ENCODE data around the gene DHX40.

The DHX40 gene

DNA sequence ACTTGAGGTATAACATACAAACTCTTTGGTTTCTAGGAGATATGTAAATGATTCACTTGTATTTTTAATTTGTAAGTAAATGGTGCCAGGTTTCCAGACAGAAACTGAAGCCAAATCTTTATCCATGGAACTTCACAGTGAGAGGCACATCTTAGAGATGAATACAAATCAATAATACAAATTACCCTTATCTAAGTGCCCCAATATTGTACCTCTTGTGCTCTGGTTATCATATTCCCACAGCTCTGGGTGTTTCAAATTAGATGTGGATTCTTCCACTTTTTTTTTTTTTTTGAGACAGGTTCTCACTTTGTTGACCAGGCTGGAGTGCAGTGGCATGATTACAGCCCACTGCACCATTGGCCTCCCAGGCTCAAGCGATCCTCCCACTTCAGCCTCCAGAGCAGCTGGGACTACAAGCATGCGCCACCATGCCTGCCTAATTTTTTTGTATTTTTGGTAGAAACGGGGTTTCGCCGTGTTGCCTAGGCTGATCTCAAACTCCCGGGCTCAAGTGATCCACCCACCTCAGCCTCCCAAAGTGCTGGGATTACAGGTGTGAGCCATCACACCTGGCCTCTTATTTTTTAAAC is 38.0 kb upstream of the DHX40 start:
- Histone ChIP-seq H3K9ac (ENCODE audit: insufficient read length) (no peak overlapping the region), H3K36me3 (ENCODE audit: insufficient read depth, low read length) (no peaks in the 10 kb centered on the region), H3K27ac (no peak overlapping the region), H3K4me3 (no peak overlapping the region), H3K9me3 (ENCODE audit: low read depth, low read length) (no peaks in the 10 kb centered on the region)
- DNase-seq (ENCODE audit: low read depth, low spot score): no peak
- TF ChIP-seq FOXP2 (optimal IDR thresholded peaks at IDR 0.05; ENCODE audit: control extremely low read depth, extremely low read length, insufficient read depth) (no peak), POLR2AphosphoS5 (IDR thresholded peaks at IDR 0.05; ENCODE audit: borderline replicate concordance, low read depth, low read length) (no peak), EZH2 (IDR thresholded peaks at IDR 0.05) (no peak)

DNA sequence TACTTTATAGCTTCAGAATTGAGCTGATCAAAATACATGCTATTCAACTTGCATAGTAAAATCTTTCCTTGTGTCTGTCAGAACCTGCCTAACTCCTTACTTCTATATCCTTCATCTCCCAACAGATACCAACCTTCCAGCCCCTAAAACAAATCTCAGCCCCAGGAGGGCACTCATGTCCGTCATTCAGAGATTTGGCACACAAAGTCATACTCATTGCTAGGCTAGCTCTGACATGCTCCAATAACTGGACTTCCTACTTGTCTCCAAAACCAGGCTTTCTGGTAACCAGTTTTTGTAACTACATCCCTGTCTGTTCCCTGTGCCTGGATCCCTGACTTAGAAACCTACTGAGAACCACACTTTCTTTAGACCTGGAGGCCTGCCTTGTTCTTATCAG is 37.5 kb upstream of the DHX40 start:
- no peak for TF ChIP-seq EZH2 (IDR thresholded peaks at IDR 0.05)
- no peak for TF ChIP-seq FOXP2 (optimal IDR thresholded peaks at IDR 0.05; ENCODE audit: control extremely low read depth, extremely low read length, insufficient read depth)
- TF ChIP-seq POLR2AphosphoS5 (IDR thresholded peaks at IDR 0.05; ENCODE audit: borderline replicate concordance, low read depth, low read length): no peak
- Histone ChIP-seq H3K4me3 (no peak overlapping the region), H3K27ac (no peak overlapping the region), H3K9ac (ENCODE audit: insufficient read length) (no peak overlapping the region), H3K9me3 (ENCODE audit: low read depth, low read length) (no peaks in the 10 kb centered on the region), H3K36me3 (ENCODE audit: insufficient read depth, low read length) (no peaks in the 10 kb centered on the region)
- no peak for DNase-seq (ENCODE audit: low read depth, low spot score)

GRCh38 chr17:59530531-59530930 is 34.9 kb upstream of the DHX40 start:
- no peak for DNase-seq (ENCODE audit: low read depth, low spot score)
- TF ChIP-seq FOXP2 (optimal IDR thresholded peaks at IDR 0.05; ENCODE audit: control extremely low read depth, extremely low read length, insufficient read depth) (no peak), POLR2AphosphoS5 (IDR thresholded peaks at IDR 0.05; ENCODE audit: borderline replicate concordance, low read depth, low read length) (no peak), EZH2 (IDR thresholded peaks at IDR 0.05) (no peak)
- Histone ChIP-seq H3K36me3 (ENCODE audit: insufficient read depth, low read length) (no peaks in the 10 kb centered on the region), H3K9me3 (ENCODE audit: low read depth, low read length) (no peaks in the 10 kb centered on the region), H3K27ac (no peak overlapping the region), H3K4me3 (no peak overlapping the region), H3K9ac (ENCODE audit: insufficient read length) (no peak overlapping the region)

GRCh38 chr17:59533694-59534093 is 31.7 kb upstream of the DHX40 start:
- H3K9me3 ChIP-seq (ENCODE audit: low read depth, low read length): no peaks in the 10 kb centered on the region
- H3K36me3 ChIP-seq (ENCODE audit: insufficient read depth, low read length): no peaks in the 10 kb centered on the region
- no peak overlapping the region for H3K4me3 ChIP-seq
- H3K9ac ChIP-seq (ENCODE audit: insufficient read length): no peak overlapping the region
- no peak overlapping the region for H3K27ac ChIP-seq
- no peak for DNase-seq (ENCODE audit: low read depth, low spot score)
- no peak for TF ChIP-seq EZH2 (IDR thresholded peaks at IDR 0.05)
- TF ChIP-seq FOXP2 (optimal IDR thresholded peaks at IDR 0.05; ENCODE audit: control extremely low read depth, extremely low read length, insufficient read depth): no peak
- no peak for TF ChIP-seq POLR2AphosphoS5 (IDR thresholded peaks at IDR 0.05; ENCODE audit: borderline replicate concordance, low read depth, low read length)

GRCh38 chr17:59534583-59534982 is 30.8 kb upstream of the DHX40 start:
- Histone ChIP-seq H3K27ac (no peak overlapping the region), H3K4me3 (no peak overlapping the region), H3K9ac (ENCODE audit: insufficient read length) (no peak overlapping the region), H3K36me3 (ENCODE audit: insufficient read depth, low read length) (no peaks in the 10 kb centered on the region), H3K9me3 (ENCODE audit: low read depth, low read length) (no peaks in the 10 kb centered on the region)
- DNase-seq (ENCODE audit: low read depth, low spot score): no peak
- TF ChIP-seq FOXP2 (optimal IDR thresholded peaks at IDR 0.05; ENCODE audit: control extremely low read depth, extremely low read length, insufficient read depth) (no peak), POLR2AphosphoS5 (IDR thresholded peaks at IDR 0.05; ENCODE audit: borderline replicate concordance, low read depth, low read length) (no peak), EZH2 (IDR thresholded peaks at IDR 0.05) (no peak)

- no peak overlapping the region for H3K27ac ChIP-seq
- no peak overlapping the region for H3K4me3 ChIP-seq
- no peaks in the 10 kb centered on the region for H3K36me3 ChIP-seq (ENCODE audit: insufficient read depth, low read length)
- no peak overlapping the region for H3K9ac ChIP-seq (ENCODE audit: insufficient read length)
- TF ChIP-seq EZH2 (IDR thresholded peaks at IDR 0.05) (no peak), FOXP2 (optimal IDR thresholded peaks at IDR 0.05; ENCODE audit: control extremely low read depth, extremely low read length, insufficient read depth) (no peak), POLR2AphosphoS5 (IDR thresholded peaks at IDR 0.05; ENCODE audit: borderline replicate concordance, low read depth, low read length) (no peak)
- H3K9me3 ChIP-seq (ENCODE audit: low read depth, low read length): no peaks in the 10 kb centered on the region
- no peak for DNase-seq (ENCODE audit: low read depth, low spot score)
Measured at GRCh38 chr17:59538195-59538909, 27.1 kb upstream of the DHX40 start.

DNA sequence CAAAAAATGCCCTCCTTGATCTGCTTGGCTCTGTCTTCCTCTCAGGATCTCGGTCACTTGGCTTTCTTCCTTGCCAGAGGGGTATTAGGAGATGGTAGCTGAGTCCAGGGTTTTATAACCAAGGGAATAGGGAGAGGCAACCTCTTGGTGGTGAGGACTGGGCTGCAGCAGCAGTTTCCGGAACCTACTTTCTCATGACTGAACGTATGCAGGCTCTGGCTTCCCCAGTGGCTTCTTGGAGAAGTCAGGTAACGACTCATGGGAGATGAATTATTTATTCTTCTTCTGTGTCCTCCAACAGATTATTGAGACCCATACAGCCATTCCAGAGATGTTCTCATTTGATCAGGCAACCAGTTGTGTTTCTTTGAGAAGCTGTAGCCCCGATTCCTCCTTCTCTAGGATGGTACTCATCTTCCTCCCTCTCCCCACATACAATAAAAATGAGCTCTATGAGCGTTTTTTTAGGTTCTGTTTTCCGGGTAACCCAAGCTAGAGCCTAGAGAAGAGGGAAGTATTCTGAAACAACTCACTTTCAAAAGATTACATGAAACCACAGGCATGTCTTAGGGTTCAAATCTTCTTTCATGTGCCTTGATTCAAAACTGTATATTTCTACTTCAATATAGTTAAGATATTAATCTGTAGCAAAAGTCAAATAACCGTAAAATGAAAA is 22.3 kb upstream of the DHX40 start:
- Histone ChIP-seq H3K36me3 (ENCODE audit: insufficient read depth, low read length) (no peaks in the 10 kb centered on the region), H3K27ac (no peak overlapping the region), H3K9ac (ENCODE audit: insufficient read length) (no peak overlapping the region), H3K9me3 (ENCODE audit: low read depth, low read length) (no peaks in the 10 kb centered on the region), H3K4me3 (no peak overlapping the region)
- DNase-seq (ENCODE audit: low read depth, low spot score): no peak
- TF ChIP-seq EZH2 (IDR thresholded peaks at IDR 0.05): no peak
- TF ChIP-seq POLR2AphosphoS5 (IDR thresholded peaks at IDR 0.05; ENCODE audit: borderline replicate concordance, low read depth, low read length): no peak
- no peak for TF ChIP-seq FOXP2 (optimal IDR thresholded peaks at IDR 0.05; ENCODE audit: control extremely low read depth, extremely low read length, insufficient read depth)

- H3K9ac ChIP-seq (ENCODE audit: insufficient read length): no peak overlapping the region
- H3K27ac ChIP-seq: no peak overlapping the region
- DNase-seq (ENCODE audit: low read depth, low spot score): no peak
- H3K9me3 ChIP-seq (ENCODE audit: low read depth, low read length): no peaks in the 10 kb centered on the region
- TF ChIP-seq EZH2 (IDR thresholded peaks at IDR 0.05) (no peak), POLR2AphosphoS5 (IDR thresholded peaks at IDR 0.05; ENCODE audit: borderline replicate concordance, low read depth, low read length) (no peak), FOXP2 (optimal IDR thresholded peaks at IDR 0.05; ENCODE audit: control extremely low read depth, extremely low read length, insufficient read depth) (no peak)
- no peak overlapping the region for H3K4me3 ChIP-seq
- H3K36me3 ChIP-seq (ENCODE audit: insufficient read depth, low read length): no peaks in the 10 kb centered on the region
Measured at GRCh38 chr17:59545942-59546341, 19.5 kb upstream of the DHX40 start.

Measured in SK-N-MC (cell line).